ENCODE measurements around the gene CDR2L.
"Not testable (repeated sequence)": the region's sequence is repeated elsewhere in the genome, so short reads cannot be mapped to it uniquely, and the experiment has no call there.

Gene CDR2L

GRCh38 chr17:74981979-74982662, 5.3 kb upstream of the CDR2L start:
- H3K4me3 Mint-ChIP-seq = peak overlapping the region; percentile 85
- TF ChIP-seq CTCF (IDR thresholded peaks at IDR 0.05) = no peak
- peaks cover 8% of the 10 kb centered on the region for H3K4me1 Mint-ChIP-seq
- H3K27me3 Mint-ChIP-seq (ENCODE audit: low read depth, poor library complexity) = peaks cover 39% of the 10 kb centered on the region
- H3K27ac Mint-ChIP-seq = peak overlapping the region; percentile 86
- peak; percentile 89 for DNase-seq
- H3K9me3 Mint-ChIP-seq = no peaks in the 10 kb centered on the region
- H3K36me3 Mint-ChIP-seq (ENCODE audit: low read depth) = no peaks in the 10 kb centered on the region

DNA sequence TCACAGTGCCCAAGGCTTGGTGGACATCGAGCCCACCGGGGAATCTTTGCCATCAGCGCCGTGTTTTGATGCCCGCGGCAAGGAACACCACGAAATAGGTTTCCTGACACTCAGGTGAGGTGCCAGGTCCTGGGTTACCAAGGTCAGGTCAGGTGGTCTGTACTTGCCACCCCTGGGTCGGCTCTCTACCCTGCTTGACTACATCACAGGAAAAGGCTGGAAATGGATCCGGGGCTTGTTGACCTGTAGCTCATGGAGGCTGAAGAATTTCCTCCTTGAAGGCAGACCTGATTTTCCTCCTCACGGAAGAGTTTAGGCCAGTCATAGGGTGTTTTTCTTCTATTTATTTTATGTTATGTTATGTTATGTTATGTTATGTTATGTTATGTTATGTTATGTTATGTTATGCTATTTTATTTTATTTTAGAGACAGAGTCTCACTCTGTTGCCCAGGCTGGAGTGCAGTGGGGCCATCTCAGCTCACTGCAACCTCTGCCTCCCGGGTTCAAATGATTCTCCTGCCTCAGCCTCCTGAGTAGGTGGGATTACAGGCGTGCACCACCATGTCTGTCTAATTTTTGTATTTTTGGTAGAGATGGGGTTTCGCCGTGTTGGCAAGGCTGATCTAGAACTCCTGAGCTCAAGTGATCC, 4.6 kb upstream of the CDR2L start:
- H3K36me3 Mint-ChIP-seq (ENCODE audit: low read depth); DNase-seq; H3K27ac Mint-ChIP-seq; H3K4me1 Mint-ChIP-seq; H3K9me3 Mint-ChIP-seq: not testable (repeated sequence)
- Mint-ChIP-seq H3K4me3 (peak overlapping the region; percentile 85), H3K27me3 (ENCODE audit: low read depth, poor library complexity) (peaks cover 35% of the 10 kb centered on the region)

- DNase-seq = no peak
- no peak overlapping the region for H3K4me3 Mint-ChIP-seq
- no peaks in the 10 kb centered on the region for H3K36me3 Mint-ChIP-seq (ENCODE audit: low read depth)
- H3K27me3 Mint-ChIP-seq (ENCODE audit: low read depth, poor library complexity) = peaks cover 13% of the 10 kb centered on the region
- no peaks in the 10 kb centered on the region for H3K9me3 Mint-ChIP-seq
- H3K4me1 Mint-ChIP-seq = peaks cover 31% of the 10 kb centered on the region
- no peak for TF ChIP-seq CTCF (IDR thresholded peaks at IDR 0.05)
- no peak overlapping the region for H3K27ac Mint-ChIP-seq
These were observed 1.2 kb upstream of the CDR2L start for GRCh38 chr17:74986206-74986576.

DNA sequence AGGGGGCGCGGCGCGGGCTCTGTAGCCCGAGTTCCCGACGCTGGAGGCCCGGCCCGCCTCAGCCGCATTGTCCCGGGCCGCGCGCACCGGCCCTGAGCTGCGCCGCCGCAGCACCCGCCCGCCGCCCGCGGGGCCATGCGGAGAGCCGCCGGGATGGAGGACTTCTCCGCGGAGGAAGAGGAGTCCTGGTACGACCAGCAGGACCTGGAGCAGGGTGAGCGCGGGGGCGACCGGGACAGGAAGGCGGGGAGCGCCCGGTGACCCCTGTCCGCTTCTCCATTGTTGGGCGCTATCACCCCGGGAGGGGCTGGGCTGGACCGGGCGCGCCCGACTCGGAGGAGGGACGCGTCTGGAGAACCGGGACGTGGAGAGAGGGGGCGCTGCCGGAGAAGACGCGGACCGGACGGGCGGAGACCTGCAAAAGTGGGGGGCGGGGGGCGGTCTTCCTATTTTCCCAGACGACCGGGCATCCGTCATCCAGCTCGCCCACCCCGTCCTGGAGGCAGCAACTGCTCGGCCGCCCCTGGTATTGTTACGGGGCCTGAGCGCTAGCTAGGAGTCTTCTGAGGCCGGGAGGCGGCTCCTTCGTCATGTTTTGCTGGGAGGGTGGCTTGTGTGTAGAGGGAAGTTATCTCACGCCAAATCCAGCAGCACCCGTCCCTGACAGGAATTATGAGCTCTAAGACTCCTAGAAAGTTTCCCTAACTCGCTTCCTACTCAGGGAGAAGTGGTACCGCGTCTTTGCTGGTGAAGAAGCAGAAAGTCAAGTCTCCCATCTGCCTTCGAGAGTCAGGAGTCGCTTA, 678 bp downstream of the CDR2L start:
- TF ChIP-seq CTCF (IDR thresholded peaks at IDR 0.05) = no peak
- Mint-ChIP-seq H3K4me1 (peaks cover 41% of the 10 kb centered on the region), H3K9me3 (no peaks in the 10 kb centered on the region), H3K27me3 (ENCODE audit: low read depth, poor library complexity) (peaks cover 13% of the 10 kb centered on the region), H3K36me3 (ENCODE audit: low read depth) (no peaks in the 10 kb centered on the region), H3K27ac (peak overlapping the region; percentile 64), H3K4me3 (peak overlapping the region; percentile 88)
- DNase-seq = peak; percentile 78

DNA sequence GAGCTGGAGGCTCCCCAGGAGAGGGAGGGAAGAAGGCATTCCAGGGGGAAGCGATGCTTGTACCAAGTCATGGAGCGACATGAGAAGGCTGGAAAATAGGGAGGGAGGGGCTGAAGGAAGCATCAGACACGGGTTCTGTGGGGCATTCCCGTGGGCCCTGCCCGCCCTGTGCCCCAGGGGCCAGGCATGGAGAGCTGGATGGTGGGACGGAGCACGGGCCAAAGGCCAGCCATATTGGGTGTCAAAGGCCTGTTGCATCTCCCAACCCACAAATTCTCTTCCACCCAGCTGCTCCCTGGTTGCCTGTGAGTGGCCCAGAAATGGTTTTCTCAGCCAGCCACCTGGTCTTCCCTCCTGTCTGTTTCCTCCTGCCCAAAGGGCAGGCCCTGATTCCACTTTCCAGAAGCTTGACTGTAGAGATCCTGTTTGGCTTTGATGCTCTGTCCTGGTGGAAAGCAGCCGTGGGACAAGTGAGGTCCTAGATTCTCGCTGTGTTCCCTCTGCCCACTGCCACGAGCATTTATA, 3.2 kb downstream of the CDR2L start:
- Mint-ChIP-seq H3K27me3 (ENCODE audit: low read depth, poor library complexity) (peaks cover 10% of the 10 kb centered on the region), H3K27ac (no peak overlapping the region), H3K4me1 (peaks cover 50% of the 10 kb centered on the region), H3K36me3 (ENCODE audit: low read depth) (peaks cover under 1% of the 10 kb centered on the region), H3K9me3 (no peaks in the 10 kb centered on the region), H3K4me3 (no peak overlapping the region)
- no peak for DNase-seq
- TF ChIP-seq CTCF (IDR thresholded peaks at IDR 0.05) = no peak

GRCh38 chr17:74992223-74992622, 4.8 kb downstream of the CDR2L start:
- peak overlapping the region; percentile 18 for H3K27ac Mint-ChIP-seq
- no peak for DNase-seq
- peaks cover 47% of the 10 kb centered on the region for H3K4me1 Mint-ChIP-seq
- peaks cover 4% of the 10 kb centered on the region for H3K36me3 Mint-ChIP-seq (ENCODE audit: low read depth)
- H3K27me3 Mint-ChIP-seq (ENCODE audit: low read depth, poor library complexity) = peaks cover 5% of the 10 kb centered on the region
- H3K9me3 Mint-ChIP-seq = no peaks in the 10 kb centered on the region
- peak overlapping the region; percentile 52 for H3K4me3 Mint-ChIP-seq
- no peak for TF ChIP-seq CTCF (IDR thresholded peaks at IDR 0.05)
